NCI-H2029 (cell line): Measurements from ENCODE around the gene MICAL1.

Experiments used
- DNase-seq: peaks from one replicate; lab custom pipeline; 2025; lab: John Stamatoyannopoulos, UW

The MICAL1 gene

DNA sequence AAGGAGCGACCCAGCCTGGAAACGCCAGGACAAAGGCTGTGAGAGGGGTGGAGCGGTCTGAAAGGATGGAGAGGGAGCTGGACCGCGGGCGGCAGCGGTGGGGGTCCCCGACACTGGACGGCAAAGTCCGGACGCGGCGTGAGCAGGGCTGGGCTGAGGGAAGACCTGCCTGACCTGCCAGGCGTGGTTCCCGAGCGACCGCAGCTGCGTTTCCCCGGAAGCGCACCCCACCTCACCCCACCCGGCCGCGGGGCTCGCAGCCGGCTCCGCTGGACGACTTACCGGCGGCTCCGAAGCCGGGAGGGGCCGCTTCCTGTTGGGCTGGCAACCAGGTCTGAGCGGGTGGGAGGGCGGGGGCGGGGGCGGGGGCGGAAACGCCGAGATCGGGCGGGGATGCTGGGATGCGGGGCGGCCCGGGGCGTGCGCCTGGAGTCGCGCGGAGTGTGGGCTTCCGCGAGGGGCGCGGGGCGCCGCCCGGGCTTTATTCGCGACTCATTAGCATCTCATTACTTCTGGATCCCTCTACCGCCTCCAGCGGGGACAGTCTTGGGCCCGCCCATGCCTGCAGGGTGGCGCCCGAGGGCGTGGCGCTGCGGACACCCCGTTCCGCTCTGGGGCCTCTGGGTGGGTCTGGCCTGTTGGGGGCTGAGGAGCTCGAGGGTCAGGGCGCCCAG lies at the start of gene MICAL1:
MICAL1 (minus strand) TSS at position 336 of the 674 bp plus-strand sequence. CDS start 1,576 bp downstream, outside the sequence.
- peak; percentile 70 for DNase-seq

DNA sequence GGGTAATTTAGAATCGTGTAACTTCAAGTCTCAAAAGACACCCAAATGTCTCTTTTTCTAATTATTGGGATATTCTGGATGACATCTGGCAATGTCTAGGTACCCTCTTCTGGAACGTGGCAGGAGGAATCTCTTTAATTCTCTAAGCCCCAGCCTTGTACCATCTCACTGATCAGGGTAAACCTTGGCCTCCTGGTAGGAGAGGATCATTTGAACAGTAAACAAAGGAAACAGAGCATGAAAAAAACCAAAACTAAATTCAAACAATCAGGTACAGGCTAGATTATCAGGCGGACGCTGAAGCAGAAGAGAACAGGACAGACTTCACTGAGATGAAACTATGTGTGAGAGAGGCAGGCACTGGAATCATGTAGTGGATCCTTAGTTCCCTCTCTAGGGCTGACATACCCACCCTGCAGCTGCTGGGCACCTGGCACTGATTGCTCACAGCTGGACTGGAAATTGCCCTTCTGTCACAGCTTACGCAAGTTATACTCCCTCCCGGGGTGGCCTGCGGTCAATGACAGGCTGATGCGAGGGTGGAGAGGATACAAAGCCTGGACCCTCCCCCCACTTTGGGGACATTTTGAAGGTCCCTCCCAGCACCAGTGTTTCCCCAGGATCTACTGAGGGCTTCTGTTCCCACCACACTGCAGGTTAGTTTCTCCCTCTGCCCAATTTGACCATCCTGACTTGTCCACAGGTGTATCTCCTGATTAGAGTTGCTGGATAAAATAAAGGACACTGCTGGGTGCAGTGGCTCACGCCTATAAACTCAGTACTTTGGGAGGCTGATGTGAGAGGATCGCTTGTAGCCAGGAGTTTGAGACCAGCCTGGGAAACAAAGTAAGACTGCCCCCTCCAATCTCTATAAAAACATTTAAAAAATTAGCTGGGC lies 48.0 kb upstream of the MICAL1 start:
- DNase-seq: no peak

GRCh38 chr6:109498936-109499335 lies 43.4 kb upstream of the MICAL1 start:
- DNase-seq: no peak

GRCh38 chr6:109498052-109498451 lies 42.5 kb upstream of the MICAL1 start:
- DNase-seq: no peak

DNA sequence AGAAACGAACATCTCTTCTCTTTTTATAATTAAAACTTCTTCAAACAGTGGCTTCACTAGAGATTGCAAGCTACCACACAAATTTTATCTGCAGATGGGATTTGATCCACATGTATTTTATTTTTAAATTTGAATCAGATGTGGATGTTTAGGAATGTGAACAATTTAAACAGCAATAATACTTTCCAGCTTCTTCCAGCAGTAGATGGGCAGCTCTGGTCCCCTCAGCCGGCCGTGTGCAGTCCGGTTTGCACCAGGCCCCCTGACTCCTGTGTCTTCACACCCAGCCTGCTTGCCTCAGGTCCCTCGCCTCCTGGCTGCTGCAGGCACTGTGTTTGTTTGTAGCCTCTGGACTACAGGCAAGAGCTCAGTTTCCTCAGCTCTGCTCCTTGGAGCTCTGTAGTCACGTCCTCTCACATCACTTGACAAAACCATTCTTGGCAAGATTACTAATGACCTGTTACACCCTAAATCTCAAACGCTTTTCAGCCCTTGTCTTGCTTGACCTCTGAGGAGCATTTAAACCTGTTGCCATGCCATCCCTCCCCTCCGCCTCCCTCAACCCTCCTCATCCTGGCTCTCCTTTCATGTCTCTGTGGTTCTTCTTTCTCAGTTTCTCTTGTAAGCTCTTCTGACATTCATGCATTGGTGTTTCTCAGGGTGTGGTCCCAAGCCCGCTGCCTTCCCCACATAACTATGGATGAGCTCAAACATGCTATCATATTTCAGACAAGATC lies 40.6 kb upstream of the MICAL1 start:
- no peak for DNase-seq

DNA sequence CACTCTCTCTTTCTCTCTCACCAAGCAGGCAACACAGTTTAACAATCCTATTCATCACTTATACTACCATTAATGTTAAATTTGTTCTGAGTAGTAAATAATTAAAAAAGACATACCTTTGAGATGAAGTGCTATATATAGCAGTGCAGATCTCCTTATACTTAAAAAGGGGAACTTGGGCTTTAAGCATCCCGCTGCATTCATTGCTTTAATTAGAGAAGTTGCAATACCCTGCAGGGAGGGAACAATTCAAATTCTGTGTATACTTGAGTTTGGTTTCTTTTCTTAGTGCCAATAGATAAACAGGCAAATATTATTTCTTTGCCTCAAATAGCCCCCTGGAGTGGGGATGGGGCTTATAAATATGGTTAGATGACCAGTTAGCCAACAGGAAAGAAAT lies 38.3 kb upstream of the MICAL1 start:
- no peak for DNase-seq

DNA sequence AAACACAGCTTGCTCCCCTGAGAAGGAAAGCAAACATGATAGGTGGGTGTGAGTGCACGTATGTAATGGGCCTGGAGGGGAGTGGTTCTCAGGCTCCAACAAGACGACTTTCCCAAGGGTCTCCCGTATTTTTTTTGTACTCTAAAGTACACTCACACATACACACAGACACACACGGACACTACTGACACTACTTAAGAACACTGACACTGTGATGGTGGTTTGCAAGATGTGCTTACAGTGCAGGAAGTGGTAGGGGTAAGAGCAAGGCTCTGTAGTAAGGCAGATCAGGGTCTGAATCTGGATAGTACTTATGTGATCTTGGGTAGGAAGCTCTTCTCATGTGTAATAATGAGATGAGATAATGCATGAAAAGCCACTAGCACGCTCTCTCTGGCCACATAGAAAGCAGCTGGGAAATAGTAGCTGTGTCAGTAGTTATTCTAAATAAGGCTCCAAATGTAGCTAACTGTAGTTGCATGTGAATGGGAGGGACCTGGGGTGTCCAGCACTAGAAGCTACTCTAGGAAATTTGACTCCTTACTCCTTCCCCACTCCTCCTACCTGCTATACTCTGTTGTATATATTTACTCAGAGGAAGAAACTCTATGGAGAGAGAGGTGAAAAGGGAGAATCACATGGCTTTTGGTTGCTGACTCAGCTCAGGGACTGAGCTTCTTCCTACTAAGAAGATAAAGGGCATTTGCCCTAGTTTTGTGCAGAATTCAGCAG lies 35.8 kb upstream of the MICAL1 start:
- peak; percentile 28 for DNase-seq

GRCh38 chr6:109490713-109491112 lies 35.1 kb upstream of the MICAL1 start:
- no peak for DNase-seq

DNA sequence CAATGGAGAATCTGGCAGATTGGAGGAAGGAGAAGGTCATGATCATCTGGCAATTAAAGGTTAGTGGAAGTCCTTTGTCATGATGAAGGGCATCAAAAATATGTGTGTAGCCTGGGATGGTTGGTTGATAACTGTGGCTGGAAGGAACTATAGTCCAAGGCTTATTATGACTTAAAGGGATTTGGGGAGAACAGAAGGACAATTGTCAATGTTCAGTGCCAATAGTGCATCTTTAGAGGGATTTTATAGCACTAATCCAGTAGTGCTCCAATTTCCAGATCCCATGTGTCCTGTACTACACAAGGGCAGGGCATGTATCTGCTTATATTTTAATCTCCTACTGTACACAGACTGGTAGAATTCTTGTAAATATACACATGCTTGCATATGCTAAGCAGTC lies 32.4 kb upstream of the MICAL1 start:
- DNase-seq: no peak

DNA sequence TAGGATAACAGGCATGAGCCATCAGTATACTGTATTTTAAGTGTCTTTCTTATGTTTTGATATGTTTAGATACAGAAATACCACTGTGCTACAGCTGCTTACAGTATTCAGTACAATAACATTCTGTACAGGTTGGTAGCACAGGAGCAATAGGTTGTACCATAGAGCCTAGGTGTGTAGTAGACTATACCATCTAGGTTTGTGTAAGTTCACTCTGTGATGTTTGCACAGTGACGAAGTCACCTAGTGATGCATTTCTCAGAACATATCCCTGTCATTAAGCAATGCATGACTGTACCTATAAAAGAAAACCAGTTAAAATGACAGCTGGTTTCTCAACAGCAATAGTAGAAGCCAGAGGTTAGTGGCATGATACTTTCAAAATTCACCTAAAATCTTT lies 30.5 kb upstream of the MICAL1 start:
- no peak for DNase-seq

DNA sequence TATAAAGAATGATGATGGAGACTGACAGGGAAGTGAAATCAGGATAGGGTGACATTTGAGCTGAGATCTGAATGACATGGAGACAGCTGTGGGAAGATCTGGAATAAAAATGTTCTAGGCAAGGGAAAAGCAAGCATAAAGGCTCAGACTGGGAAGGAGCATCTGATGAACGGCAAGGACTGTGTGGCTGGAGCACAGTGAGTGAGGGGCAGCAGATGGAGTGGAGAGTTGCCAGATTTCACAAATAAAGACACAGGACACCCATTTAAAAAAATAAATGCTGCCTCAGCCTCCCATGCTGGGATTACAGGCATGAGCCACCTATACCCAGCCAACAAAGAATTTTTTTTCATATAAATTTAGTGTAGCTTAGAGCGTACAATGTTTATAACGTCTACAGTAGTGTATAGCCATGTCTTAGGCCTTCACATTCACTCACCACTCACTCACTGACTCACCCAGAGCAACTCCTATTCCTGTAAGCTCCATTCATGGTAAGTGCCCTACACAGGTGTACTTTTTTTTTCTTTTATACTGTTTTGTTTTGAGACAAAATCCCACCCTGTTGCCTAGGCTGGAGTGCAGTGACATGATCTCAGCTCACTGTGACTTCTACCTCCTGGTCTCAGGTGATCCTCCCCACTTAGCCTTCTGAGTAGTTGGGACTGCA lies 29.8 kb upstream of the MICAL1 start:
- no peak for DNase-seq

DNA sequence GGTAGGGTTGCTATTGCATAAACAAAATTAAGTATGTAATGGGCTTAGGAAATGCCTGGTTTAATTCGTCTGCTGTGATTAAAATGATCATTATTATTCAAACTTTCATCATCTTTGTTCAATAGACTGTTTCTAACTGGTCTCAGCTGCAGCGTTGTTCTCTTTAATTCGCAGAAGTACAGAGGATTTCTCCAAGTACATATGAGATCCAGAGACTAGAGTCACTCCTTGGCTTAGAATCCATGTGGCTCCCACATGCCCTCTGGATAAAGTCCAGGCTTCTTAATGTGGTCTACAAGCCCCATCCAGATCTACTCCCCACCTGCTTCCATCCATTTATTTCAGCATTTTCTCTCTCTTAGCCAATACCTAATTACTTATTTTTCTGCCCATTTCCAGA lies 28.6 kb upstream of the MICAL1 start:
- no peak for DNase-seq

DNA sequence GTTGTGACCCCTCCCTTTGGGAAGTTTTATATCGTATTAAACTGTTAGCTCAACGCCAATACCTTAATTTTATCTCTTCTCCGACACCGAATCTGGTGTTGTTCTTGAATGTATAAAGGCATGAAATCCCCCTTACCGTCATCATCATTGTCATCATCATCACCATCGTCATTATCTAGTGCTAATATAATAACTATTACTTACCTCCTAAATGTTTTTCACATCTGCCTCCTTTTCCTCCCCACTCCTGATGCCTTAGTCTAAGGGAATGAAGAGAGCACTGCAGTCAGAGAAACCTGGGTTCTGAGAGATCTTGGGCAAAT lies 28.1 kb upstream of the MICAL1 start:
- DNase-seq: no peak

GRCh38 chr6:109482905-109483734 lies 27.5 kb upstream of the MICAL1 start, which contains the start of gene ZBTB24:
ZBTB24 (minus strand) TSS chr6:109483219; CDS start chr6:109482026, 1,193 bp downstream.
- DNase-seq: peak; percentile 93

GRCh38 chr6:109480993-109481480 lies 25.5 kb upstream of the MICAL1 start:
- no peak for DNase-seq

DNA sequence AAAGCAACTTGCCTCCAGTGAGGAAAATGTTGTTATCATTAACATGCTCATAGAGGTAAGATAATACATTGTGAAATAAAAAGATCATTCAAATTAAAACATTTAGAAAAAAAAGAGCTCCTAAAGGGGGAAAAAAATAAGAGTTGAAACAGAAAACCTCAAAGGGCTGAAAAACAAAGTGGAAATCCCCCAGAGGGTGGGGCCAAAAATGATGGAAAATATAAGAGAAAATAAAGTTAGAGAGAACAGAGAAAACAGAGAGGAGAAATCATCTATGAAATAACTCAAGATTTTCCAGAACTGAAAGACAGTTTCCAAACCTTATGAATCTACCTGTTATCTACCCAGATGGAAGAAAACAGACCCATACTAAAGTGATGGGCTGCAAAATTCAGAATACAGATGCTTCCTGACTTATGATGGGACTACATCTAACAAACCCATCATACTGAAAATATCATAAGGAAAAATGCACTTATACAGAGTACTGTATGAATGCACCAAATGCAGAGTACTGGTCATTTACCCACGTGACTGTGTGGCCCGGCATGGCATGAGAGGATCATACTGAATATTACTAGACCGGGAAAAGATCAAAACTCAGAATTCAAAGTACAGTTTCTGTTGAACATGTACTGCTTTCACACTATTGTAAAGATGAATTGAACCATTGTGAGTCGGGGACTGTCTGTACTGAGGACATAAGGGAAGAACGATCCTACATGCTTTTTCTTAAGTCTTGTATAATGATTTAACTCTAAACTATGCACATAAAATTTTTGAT lies 23.5 kb upstream of the MICAL1 start:
- DNase-seq: no peak

GRCh38 chr6:109478222-109478805 lies 22.7 kb upstream of the MICAL1 start:
- no peak for DNase-seq

- no peak for DNase-seq
Measured at GRCh38 chr6:109477725-109478124, 22.2 kb upstream of the MICAL1 start.

GRCh38 chr6:109477184-109477583 lies 21.6 kb upstream of the MICAL1 start:
- no peak for DNase-seq
